ENCODE measurements around the gene CDH15. TPM values are rescaled to one million over a fixed set of nuclear protein-coding genes. Genes with fewer than 3 reads are reported as not detected.
A peak's percentile ranks its signal among the peaks of the same experiment; 100 is the strongest.

Gene CDH15
- total and polyA plus RNA-seq, 2 of the 13 experiments (the other 11 are each of a cell fraction or from before 2014, with no cell fraction given), result 0.74 to 2.2 TPM

DNA sequence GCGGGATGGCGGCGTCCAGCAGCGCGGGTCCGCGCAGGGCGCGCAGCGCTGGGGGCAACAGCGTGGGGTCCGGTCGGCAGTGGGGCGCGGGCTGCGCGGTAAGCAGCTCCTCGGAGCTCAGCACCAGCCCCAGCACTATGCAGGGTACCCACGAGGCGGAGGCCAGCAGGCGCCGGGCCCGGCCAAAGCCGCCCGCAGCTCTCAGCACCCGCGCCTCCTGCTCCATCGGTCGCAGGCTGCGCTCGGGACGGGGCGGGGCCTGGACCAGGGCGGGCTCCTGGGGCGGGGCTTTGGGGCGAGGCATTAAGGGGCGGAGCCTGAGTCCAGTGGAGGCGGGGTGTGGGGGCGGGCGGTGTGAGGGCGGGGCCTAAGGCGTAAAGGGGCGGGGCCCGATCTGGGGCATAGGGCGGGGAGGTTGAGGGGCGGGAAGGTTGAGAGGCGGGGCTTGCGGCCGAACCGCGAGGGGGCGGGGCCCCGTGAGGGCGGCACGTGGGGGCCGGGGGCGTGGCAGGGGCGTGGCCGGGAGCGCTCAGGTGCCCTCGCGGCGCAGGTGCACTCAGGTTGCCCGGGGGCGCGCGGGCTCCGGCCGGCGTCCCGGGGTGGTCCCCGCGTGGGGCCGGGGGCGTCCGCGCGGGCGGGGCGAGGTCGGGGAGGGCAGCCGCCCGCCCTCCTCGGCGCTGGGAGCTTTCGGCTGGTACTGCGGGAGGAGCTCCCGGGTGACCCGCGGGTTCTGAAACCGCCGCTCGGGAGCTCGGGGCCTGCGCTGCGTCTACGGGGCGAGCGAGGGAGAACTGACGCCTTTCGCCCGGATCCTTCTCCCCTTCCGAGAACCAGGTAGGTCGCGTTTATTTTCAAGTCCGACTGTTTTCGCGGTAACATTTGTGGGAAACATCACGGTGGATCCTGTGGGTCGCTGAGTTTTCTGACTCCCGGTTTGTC lies 30.2 kb downstream of the CDH15 start (continued):
- no peak for TF ChIP-seq SYNCRIP (IDR thresholded peaks at IDR 0.05; ENCODE audit: insufficient read depth, low read depth, low read length)
- TF ChIP-seq, protein P1, sequence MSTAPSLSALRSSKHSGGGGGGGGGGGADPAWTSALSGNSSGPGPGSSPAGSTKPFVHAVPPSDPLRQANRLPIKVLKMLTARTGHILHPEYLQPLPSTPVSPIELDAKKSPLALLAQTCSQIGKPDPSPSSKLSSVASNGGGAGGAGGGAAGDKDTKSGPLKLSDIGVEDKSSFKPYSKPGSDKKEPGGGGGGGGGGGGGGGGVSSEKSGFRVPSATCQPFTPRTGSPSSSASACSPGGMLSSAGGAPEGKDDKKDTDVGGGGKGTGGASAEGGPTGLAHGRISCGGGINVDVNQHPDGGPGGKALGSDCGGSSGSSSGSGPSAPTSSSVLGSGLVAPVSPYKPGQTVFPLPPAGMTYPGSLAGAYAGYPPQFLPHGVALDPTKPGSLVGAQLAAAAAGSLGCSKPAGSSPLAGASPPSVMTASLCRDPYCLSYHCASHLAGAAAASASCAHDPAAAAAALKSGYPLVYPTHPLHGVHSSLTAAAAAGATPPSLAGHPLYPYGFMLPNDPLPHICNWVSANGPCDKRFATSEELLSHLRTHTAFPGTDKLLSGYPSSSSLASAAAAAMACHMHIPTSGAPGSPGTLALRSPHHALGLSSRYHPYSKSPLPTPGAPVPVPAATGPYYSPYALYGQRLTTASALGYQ (CRISPR knock-in tag; IDR thresholded peaks at IDR 0.05), result 0 out of 2 replicates have a peak, but pooled peaks have one; percentile 28
- TF ChIP-seq, protein P2, sequence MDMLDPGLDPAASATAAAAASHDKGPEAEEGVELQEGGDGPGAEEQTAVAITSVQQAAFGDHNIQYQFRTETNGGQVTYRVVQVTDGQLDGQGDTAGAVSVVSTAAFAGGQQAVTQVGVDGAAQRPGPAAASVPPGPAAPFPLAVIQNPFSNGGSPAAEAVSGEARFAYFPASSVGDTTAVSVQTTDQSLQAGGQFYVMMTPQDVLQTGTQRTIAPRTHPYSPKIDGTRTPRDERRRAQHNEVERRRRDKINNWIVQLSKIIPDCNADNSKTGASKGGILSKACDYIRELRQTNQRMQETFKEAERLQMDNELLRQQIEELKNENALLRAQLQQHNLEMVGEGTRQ (IDR thresholded peaks at IDR 0.05; ENCODE audit: low read depth, low read length), result peak; percentile 20; the same call in 1 of the 2 replicates
- TF ChIP-seq, protein P2 (CRISPR knock-in tag; IDR thresholded peaks at IDR 0.05; ENCODE audit: borderline replicate concordance), result no peak
- no peak for TF ChIP-seq ZNF34 (CRISPR knock-in tag; IDR thresholded peaks at IDR 0.05; ENCODE audit: borderline replicate concordance)
- TF ChIP-seq MYNN (CRISPR knock-in tag; IDR thresholded peaks at IDR 0.05; ENCODE audit: low read depth), result no peak
- no peak for TF ChIP-seq TRIM24 (CRISPR knock-in tag; IDR thresholded peaks at IDR 0.05)
- TF ChIP-seq POLR2A (IDR thresholded peaks at IDR 0.05; ENCODE audit: insufficient read depth in 1 of 2, low read depth in 2 of 2, low read length in 2 of 2), result peak in 1 of 2 experiments; percentile 91; a peak in 2 of 4 replicates
- TF ChIP-seq, protein P3, sequence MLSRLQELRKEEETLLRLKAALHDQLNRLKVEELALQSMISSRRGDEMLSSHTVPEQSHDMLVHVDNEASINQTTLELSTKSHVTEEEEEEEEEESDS (CRISPR knock-in tag; IDR thresholded peaks at IDR 0.05; ENCODE audit: borderline replicate concordance), result no peak
- no peak for TF ChIP-seq XBP1 (CRISPR knock-in tag; IDR thresholded peaks at IDR 0.05)
- no peak for TF ChIP-seq MIXL1 (CRISPR knock-in tag; IDR thresholded peaks at IDR 0.05)
- TF ChIP-seq, protein P4, sequence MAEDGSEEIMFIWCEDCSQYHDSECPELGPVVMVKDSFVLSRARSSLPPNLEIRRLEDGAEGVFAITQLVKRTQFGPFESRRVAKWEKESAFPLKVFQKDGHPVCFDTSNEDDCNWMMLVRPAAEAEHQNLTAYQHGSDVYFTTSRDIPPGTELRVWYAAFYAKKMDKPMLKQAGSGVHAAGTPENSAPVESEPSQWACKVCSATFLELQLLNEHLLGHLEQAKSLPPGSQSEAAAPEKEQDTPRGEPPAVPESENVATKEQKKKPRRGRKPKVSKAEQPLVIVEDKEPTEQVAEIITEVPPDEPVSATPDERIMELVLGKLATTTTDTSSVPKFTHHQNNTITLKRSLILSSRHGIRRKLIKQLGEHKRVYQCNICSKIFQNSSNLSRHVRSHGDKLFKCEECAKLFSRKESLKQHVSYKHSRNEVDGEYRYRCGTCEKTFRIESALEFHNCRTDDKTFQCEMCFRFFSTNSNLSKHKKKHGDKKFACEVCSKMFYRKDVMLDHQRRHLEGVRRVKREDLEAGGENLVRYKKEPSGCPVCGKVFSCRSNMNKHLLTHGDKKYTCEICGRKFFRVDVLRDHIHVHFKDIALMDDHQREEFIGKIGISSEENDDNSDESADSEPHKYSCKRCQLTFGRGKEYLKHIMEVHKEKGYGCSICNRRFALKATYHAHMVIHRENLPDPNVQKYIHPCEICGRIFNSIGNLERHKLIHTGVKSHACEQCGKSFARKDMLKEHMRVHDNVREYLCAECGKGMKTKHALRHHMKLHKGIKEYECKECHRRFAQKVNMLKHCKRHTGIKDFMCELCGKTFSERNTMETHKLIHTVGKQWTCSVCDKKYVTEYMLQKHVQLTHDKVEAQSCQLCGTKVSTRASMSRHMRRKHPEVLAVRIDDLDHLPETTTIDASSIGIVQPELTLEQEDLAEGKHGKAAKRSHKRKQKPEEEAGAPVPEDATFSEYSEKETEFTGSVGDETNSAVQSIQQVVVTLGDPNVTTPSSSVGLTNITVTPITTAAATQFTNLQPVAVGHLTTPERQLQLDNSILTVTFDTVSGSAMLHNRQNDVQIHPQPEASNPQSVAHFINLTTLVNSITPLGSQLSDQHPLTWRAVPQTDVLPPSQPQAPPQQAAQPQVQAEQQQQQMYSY (CRISPR knock-in tag; IDR thresholded peaks at IDR 0.05), result peak; percentile 15; the same call in 1 of the 2 replicates
- TF ChIP-seq, protein P5, sequence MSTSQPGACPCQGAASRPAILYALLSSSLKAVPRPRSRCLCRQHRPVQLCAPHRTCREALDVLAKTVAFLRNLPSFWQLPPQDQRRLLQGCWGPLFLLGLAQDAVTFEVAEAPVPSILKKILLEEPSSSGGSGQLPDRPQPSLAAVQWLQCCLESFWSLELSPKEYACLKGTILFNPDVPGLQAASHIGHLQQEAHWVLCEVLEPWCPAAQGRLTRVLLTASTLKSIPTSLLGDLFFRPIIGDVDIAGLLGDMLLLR (CRISPR knock-in tag; IDR thresholded peaks at IDR 0.05), result no peak
- no peak for TF ChIP-seq ELF1 (CRISPR knock-in tag; IDR thresholded peaks at IDR 0.05)
- TF ChIP-seq HDAC2 (CRISPR knock-in tag; IDR thresholded peaks at IDR 0.05), result no peak
- TF ChIP-seq ZSCAN29 (CRISPR knock-in tag; conservative IDR thresholded peaks at IDR 0.05), result no peak
- TF ChIP-seq SALL1 (CRISPR knock-in tag; IDR thresholded peaks at IDR 0.05), result no peak; the same call in 1 of the 2 replicates
- TF ChIP-seq, protein P6, sequence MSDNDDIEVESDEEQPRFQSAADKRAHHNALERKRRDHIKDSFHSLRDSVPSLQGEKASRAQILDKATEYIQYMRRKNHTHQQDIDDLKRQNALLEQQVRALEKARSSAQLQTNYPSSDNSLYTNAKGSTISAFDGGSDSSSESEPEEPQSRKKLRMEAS (IDR thresholded peaks at IDR 0.05), result peak; percentile 24; the same call in 1 of the 2 replicates
- TF ChIP-seq ZFAT (CRISPR knock-in tag; conservative IDR thresholded peaks at IDR 0.05), result no peak
- TF ChIP-seq, protein P7, sequence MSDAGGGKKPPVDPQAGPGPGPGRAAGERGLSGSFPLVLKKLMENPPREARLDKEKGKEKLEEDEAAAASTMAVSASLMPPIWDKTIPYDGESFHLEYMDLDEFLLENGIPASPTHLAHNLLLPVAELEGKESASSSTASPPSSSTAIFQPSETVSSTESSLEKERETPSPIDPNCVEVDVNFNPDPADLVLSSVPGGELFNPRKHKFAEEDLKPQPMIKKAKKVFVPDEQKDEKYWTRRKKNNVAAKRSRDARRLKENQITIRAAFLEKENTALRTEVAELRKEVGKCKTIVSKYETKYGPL (CRISPR knock-in tag; IDR thresholded peaks at IDR 0.05), result no peak
